Caco-2 (cell line): ENCODE results near the gene SPEM3. TPM values are rescaled to one million over a fixed set of nuclear protein-coding genes. Genes with fewer than 3 reads are reported as not detected.

Experiments
- BruUV-seq: library from RNA; stranded (reverse); fragments of 400-500 nt; replicated peaks from 2 replicates; lab custom pipeline; 2021; lab: Mats Ljungman, UMichigan
- CTCF ChIA-PET: fragments of 300-600 bp; sonication (Branson Sonifier 250); formaldehyde crosslinking; loops from one replicate; lab custom pipeline; 2022; ENCODE audit warnings: antibody characterized with exemption; lab: Charles Lee
- POLR2A ChIA-PET: fragments of 300-600 bp; sonication (Branson Sonifier 250); formaldehyde crosslinking; loops from one replicate; lab custom pipeline; 2022; ENCODE audit warnings: antibody characterized with exemption; lab: Charles Lee
- DNase-seq, 2 experiments: peaks; one replicate each; pipeline versions ENCODE4 v3.0.0 to v3.0.0-alpha.2; 2020 to 2022
- H3K27me3 ChIP-seq: replicated peaks from 2 replicates; pipeline ENCODE4 v1.6.0; 2011; ENCODE audit warnings: low read length; ENCODE audit not compliant: control insufficient read depth, insufficient read depth
- H3K36me3 ChIP-seq: 2 replicates; pipeline ENCODE4 v1.5.1; 2011; ENCODE audit warnings: low read length; ENCODE audit not compliant: control insufficient read depth, insufficient read depth
- H3K4me1 ChIP-seq: fragments of 250-450 bp; sonication (Bioruptor Pico); 2 replicates; pipeline ENCODE4 v1.5.1; 2020; ENCODE audit warnings: mild to moderate bottlenecking
- H3K4me3 ChIP-seq: 2 replicates; pipeline ENCODE4 v1.5.1; 2011; ENCODE audit warnings: low read depth, mild to moderate bottlenecking, control low read depth, low read length
- H3K9me3 ChIP-seq: fragments of 250-450 bp; sonication (Bioruptor Pico); 2 replicates; pipeline ENCODE4 v1.5.1; 2020; ENCODE audit warnings: mild to moderate bottlenecking, moderate library complexity
- H3K27ac Mint-ChIP-seq: one replicate; pipeline ENCODE4 v1.8.0; 2022; ENCODE audit warnings: mixed read lengths; ENCODE audit not compliant: unreplicated experiment
- H3K27me3 Mint-ChIP-seq: one replicate; pipeline ENCODE4 v1.8.0; 2022; ENCODE audit warnings: mixed read lengths; ENCODE audit not compliant: insufficient read depth, unreplicated experiment
- H3K36me3 Mint-ChIP-seq: one replicate; pipeline ENCODE4 v1.8.0; 2022; ENCODE audit warnings: mild to moderate bottlenecking, mixed read lengths; ENCODE audit not compliant: insufficient read depth, unreplicated experiment
- H3K4me1 Mint-ChIP-seq: one replicate; pipeline ENCODE4 v1.8.0; 2022; ENCODE audit warnings: low read depth, mixed read lengths; ENCODE audit not compliant: unreplicated experiment
- H3K4me3 Mint-ChIP-seq: one replicate; pipeline ENCODE4 v1.8.0; 2022; ENCODE audit warnings: mild to moderate bottlenecking, moderate library complexity, mixed read lengths; ENCODE audit not compliant: unreplicated experiment
- H3K9me3 Mint-ChIP-seq: one replicate; pipeline ENCODE4 v1.8.0; 2022; ENCODE audit warnings: mixed read lengths; ENCODE audit not compliant: unreplicated experiment
- intact Hi-C: fragments of 100-400 bp; cut with micrococcal nuclease; formaldehyde crosslinking; loops from one replicate; pipeline ENCODE4 v1.10.0; 2022; ENCODE audit not compliant: unreplicated experiment
- total RNA-seq: library from RNA; stranded (reverse); gene quantifications from 2 replicates; pipeline ENCODE4 v1.2.3, GENCODE V29; 2022
- TF ChIP-seq, protein P1 (sequence below), 2 experiments: fragments of 200-600 bp in 1 of 2; IDR thresholded peaks; 1 replicate in 1 of 2; 2 replicates in 1 of 2; pipeline versions ENCODE4 v1.5.1 to v1.8.0; 2011 to 2022; ENCODE audit warnings: antibody characterized with exemption in 1 of 2, control low read depth in 1 of 2, inconsistent platforms in 1 of 2, low read depth in 1 of 2, low read length in 1 of 2, mild to moderate bottlenecking in 1 of 2, moderate library complexity in 1 of 2; ENCODE audit not compliant: insufficient read depth in 1 of 2, severe bottlenecking in 1 of 2, unreplicated experiment in 1 of 2

SPEM3 gene
- total RNA-seq, 1 experiment from 2014 or later, result not detected

DNA sequence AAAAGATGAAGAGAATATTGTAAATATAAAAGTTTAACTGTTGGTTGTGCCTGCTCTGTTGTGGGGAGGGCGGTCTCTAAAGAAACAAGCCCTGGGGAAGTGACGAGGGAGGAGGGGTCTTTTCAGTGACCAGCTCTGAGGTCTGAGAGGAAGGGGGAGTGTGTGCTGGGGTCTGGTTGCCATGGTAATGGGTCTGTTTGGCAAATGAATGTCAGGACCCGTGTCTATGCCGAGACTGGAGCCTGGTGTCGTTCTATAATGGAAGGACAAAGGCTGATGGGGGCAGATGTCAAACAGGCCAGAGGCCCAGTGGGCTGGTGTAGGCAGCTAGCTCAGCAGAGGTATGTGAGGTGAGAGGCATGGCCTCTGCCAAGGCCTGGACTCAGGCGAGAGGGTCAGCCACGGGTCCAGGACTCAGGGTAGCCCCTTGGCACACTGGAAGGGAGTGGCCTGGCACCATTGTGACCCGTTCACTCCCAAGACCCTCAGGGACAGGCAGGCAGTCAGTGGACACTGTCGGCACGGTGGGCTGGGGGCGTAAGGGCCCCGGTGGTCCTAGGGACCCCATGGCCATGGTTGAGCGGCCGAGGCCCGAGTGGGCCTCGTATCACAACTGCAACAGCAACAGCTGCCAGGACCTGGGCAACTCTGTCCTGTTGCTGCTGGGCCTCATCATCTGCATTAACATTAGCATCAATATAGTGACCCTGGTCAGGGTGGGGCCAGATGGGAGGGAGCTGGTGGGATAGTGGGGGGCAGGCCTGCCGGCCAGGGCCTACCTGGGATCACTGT is 8.6 kb upstream of the SPEM3 start, which contains the start of gene SPEM1:
SPEM1 (plus strand) TSS at position 506 of the 792 bp plus-strand sequence; CDS start at position 567, 61 bp downstream.
- no peak for DNase-seq
- TF ChIP-seq, protein P1, sequence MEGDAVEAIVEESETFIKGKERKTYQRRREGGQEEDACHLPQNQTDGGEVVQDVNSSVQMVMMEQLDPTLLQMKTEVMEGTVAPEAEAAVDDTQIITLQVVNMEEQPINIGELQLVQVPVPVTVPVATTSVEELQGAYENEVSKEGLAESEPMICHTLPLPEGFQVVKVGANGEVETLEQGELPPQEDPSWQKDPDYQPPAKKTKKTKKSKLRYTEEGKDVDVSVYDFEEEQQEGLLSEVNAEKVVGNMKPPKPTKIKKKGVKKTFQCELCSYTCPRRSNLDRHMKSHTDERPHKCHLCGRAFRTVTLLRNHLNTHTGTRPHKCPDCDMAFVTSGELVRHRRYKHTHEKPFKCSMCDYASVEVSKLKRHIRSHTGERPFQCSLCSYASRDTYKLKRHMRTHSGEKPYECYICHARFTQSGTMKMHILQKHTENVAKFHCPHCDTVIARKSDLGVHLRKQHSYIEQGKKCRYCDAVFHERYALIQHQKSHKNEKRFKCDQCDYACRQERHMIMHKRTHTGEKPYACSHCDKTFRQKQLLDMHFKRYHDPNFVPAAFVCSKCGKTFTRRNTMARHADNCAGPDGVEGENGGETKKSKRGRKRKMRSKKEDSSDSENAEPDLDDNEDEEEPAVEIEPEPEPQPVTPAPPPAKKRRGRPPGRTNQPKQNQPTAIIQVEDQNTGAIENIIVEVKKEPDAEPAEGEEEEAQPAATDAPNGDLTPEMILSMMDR (IDR thresholded peaks at IDR 0.05; ENCODE audit: insufficient read depth in 1 of 2, low read depth in 1 of 2, low read length in 1 of 2, severe bottlenecking in 1 of 2, unreplicated experiment in 1 of 2), result no peak
- no peaks in the 10 kb centered on the region for H3K36me3 ChIP-seq
- no peaks in the 10 kb centered on the region for H3K27me3 Mint-ChIP-seq
- H3K9me3 ChIP-seq, result no peaks in the 10 kb centered on the region
- POLR2A ChIA-PET, result no interaction called here
- no TSS peak for BruUV-seq
- H3K27ac Mint-ChIP-seq, result no peak within 1 kb of the TSS
- H3K4me1 Mint-ChIP-seq, result no peaks in the 10 kb centered on the region
- H3K9me3 Mint-ChIP-seq, result no peaks in the 10 kb centered on the region
- no peaks in the 10 kb centered on the region for H3K36me3 Mint-ChIP-seq
- CTCF ChIA-PET, result no interaction called here
- H3K4me1 ChIP-seq, result no peaks in the 10 kb centered on the region
- no peaks in the 10 kb centered on the region for H3K27me3 ChIP-seq
- H3K4me3 Mint-ChIP-seq, result no peak within 1 kb of the TSS
- intact Hi-C loops, result no loop called here
- no peak within 1 kb of the TSS for H3K4me3 ChIP-seq

DNA sequence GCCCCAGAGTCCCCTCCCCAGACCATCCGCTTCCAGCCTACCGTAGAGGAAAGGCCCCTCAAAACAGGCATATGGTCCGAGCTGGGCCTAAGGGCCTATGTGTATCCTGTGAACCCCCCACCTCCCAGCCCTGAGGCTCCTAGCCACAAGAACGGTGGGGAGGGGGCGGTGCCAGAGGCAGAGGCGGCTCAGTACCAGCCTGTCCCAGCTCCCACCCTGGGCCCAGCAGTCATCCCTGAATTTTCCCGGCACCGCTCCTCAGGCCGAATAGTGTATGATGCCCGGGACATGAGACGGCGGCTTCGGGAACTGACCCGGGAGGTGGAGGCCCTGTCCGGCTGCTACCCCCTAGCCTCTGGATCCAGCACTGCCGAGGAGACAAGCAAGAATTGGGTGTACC is 7.5 kb upstream of the SPEM3 start:
- no peak overlapping the region for H3K27ac Mint-ChIP-seq
- ChIA-PET CTCF (no interaction called here), POLR2A (no interaction called here)
- no TSS peak for BruUV-seq
- no peak overlapping the region for H3K4me3 Mint-ChIP-seq
- Histone ChIP-seq H3K4me1 (no peaks in the 10 kb centered on the region), H3K36me3 (no peaks in the 10 kb centered on the region), H3K27me3 (no peaks in the 10 kb centered on the region), H3K4me3 (no peak overlapping the region), H3K9me3 (no peaks in the 10 kb centered on the region)
- intact Hi-C loops, result no loop called here
- no peaks in the 10 kb centered on the region for H3K27me3 Mint-ChIP-seq
- DNase-seq, result no peak
- no peaks in the 10 kb centered on the region for H3K36me3 Mint-ChIP-seq
- no peaks in the 10 kb centered on the region for H3K4me1 Mint-ChIP-seq
- no peaks in the 10 kb centered on the region for H3K9me3 Mint-ChIP-seq
- TF ChIP-seq, protein P1 (IDR thresholded peaks at IDR 0.05; ENCODE audit: insufficient read depth in 1 of 2, low read depth in 1 of 2, low read length in 1 of 2, severe bottlenecking in 1 of 2, unreplicated experiment in 1 of 2), result no peak

DNA sequence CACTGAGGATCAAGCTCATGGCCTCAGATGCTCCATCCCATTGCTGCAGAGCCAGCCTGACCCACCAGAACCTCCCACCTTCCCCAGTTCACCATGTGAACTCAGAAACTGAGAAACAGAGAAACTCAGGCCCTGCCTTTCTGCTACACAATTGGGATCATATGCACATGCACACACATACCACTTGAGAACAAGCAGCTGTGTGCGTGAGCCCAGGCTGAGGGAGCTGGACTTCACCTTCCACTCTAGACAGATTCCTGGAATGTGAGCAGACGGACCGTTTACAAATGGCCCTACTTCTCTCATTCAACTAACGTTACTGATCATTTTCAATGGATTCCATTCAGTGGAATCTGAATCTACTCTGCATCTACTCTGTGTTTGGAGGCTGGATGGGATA is 5.0 kb upstream of the SPEM3 start:
- ChIA-PET CTCF (no interaction called here), POLR2A (no interaction called here)
- TF ChIP-seq, protein P1 (IDR thresholded peaks at IDR 0.05; ENCODE audit: insufficient read depth in 1 of 2, low read depth in 1 of 2, low read length in 1 of 2, severe bottlenecking in 1 of 2, unreplicated experiment in 1 of 2), result no peak
- Histone ChIP-seq H3K9me3 (no peaks in the 10 kb centered on the region), H3K4me3 (no peak overlapping the region), H3K27me3 (no peaks in the 10 kb centered on the region), H3K4me1 (no peaks in the 10 kb centered on the region), H3K36me3 (no peaks in the 10 kb centered on the region)
- no peak overlapping the region for H3K4me3 Mint-ChIP-seq
- no peaks in the 10 kb centered on the region for H3K36me3 Mint-ChIP-seq
- no peaks in the 10 kb centered on the region for H3K27me3 Mint-ChIP-seq
- BruUV-seq, result no TSS peak
- no peak overlapping the region for H3K27ac Mint-ChIP-seq
- no peaks in the 10 kb centered on the region for H3K4me1 Mint-ChIP-seq
- no peaks in the 10 kb centered on the region for H3K9me3 Mint-ChIP-seq
- intact Hi-C loops, result no loop called here
- DNase-seq, result no peak
